Testis (tissue), 2 donors: ENCODE measurements around the gene GAGE12G.
"Not testable (repeated sequence)": the region's sequence is repeated elsewhere in the genome, so short reads cannot be mapped to it uniquely, and the experiment has no call there.

ENCODE experiments used
- POLR2A ChIP-seq: fragments of 450-650 bp; IDR thresholded peaks from one replicate; pipeline ENCODE4 v1.6.1; 2017; ENCODE audit warnings: antibody characterized with exemption, mild to moderate bottlenecking, moderate library complexity
- TF ChIP-seq, protein P1 (sequence below), 3 experiments: fragments of 450-650 bp in 2 of 3; fragments of 200-600 bp in 1 of 3; sonication (generic) in 1 of 3; IDR thresholded peaks; one replicate each; pipeline ENCODE4 v1.5.1; 2016 to 2019; ENCODE audit warnings: antibody characterized with exemption in 3 of 3, mild to moderate bottlenecking in 2 of 3, moderate library complexity in 1 of 3

GRCh38 chrX:49590488-49590887 lies 20.3 kb downstream of the GAGE12G start:
- TF ChIP-seq, protein P1, sequence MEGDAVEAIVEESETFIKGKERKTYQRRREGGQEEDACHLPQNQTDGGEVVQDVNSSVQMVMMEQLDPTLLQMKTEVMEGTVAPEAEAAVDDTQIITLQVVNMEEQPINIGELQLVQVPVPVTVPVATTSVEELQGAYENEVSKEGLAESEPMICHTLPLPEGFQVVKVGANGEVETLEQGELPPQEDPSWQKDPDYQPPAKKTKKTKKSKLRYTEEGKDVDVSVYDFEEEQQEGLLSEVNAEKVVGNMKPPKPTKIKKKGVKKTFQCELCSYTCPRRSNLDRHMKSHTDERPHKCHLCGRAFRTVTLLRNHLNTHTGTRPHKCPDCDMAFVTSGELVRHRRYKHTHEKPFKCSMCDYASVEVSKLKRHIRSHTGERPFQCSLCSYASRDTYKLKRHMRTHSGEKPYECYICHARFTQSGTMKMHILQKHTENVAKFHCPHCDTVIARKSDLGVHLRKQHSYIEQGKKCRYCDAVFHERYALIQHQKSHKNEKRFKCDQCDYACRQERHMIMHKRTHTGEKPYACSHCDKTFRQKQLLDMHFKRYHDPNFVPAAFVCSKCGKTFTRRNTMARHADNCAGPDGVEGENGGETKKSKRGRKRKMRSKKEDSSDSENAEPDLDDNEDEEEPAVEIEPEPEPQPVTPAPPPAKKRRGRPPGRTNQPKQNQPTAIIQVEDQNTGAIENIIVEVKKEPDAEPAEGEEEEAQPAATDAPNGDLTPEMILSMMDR (IDR thresholded peaks at IDR 0.05): not testable (repeated sequence)
- TF ChIP-seq POLR2A: not testable (repeated sequence)
